ENCODE results near the gene SH3PXD2A. TPM values are rescaled to one million over a fixed set of nuclear protein-coding genes. Genes with fewer than 3 reads are reported as not detected.
A peak's percentile ranks its signal among the peaks of the same experiment; 100 is the strongest.

Gene SH3PXD2A
- total RNA-seq, 2 donors from 2014 or later = 8.7 to 13.7 TPM

DNA sequence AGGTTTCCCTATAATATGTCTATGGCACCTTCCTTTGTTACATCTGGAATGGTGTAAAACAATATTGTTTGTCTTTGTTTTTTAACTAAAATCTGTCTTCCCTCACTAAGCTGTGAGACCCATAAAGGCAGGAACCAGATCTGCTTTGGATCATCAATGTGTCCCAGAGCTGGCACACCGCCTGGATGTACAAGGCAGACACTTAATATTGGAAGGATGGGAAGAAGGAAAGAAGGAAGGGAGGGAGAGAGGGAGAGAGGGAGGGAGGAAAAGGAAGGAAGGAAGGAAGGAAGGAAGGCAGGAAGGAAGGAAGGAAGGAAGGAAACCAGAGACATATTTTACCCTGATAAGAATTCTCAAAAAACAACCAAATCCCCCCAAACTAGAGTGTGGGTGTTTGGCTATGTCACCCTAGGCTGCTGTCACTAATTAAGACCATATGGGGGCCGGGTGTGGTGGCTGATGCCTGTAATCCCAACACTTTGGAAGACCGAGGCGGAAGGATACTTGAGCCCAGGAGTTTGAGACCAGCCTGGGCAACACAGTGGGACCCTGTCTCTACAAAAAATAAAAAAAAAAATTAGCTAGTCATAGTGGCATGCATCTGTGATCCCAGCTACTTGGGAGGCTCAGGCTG lies 59.6 kb downstream of the SH3PXD2A start:
- Mint-ChIP-seq H3K36me3 (no peaks in the 10 kb centered on the region), H3K9me3 (no peaks in the 10 kb centered on the region)
- no peak for ATAC-seq

GRCh38 chr10:103794996-103795395 lies 60.4 kb downstream of the SH3PXD2A start:
- no peaks in the 10 kb centered on the region for H3K9me3 Mint-ChIP-seq
- no peak overlapping the region for H3K27ac Mint-ChIP-seq
- no peak for ATAC-seq
- no peak for DNase-seq (ENCODE audit: low spot score in 2 of 2)
- H3K36me3 Mint-ChIP-seq = no peaks in the 10 kb centered on the region

More for the DNA sequence above, 59.6 kb downstream of the SH3PXD2A start:
- no peak overlapping the region for H3K27ac Mint-ChIP-seq
- DNase-seq (ENCODE audit: low spot score in 2 of 2) = no peak

DNA sequence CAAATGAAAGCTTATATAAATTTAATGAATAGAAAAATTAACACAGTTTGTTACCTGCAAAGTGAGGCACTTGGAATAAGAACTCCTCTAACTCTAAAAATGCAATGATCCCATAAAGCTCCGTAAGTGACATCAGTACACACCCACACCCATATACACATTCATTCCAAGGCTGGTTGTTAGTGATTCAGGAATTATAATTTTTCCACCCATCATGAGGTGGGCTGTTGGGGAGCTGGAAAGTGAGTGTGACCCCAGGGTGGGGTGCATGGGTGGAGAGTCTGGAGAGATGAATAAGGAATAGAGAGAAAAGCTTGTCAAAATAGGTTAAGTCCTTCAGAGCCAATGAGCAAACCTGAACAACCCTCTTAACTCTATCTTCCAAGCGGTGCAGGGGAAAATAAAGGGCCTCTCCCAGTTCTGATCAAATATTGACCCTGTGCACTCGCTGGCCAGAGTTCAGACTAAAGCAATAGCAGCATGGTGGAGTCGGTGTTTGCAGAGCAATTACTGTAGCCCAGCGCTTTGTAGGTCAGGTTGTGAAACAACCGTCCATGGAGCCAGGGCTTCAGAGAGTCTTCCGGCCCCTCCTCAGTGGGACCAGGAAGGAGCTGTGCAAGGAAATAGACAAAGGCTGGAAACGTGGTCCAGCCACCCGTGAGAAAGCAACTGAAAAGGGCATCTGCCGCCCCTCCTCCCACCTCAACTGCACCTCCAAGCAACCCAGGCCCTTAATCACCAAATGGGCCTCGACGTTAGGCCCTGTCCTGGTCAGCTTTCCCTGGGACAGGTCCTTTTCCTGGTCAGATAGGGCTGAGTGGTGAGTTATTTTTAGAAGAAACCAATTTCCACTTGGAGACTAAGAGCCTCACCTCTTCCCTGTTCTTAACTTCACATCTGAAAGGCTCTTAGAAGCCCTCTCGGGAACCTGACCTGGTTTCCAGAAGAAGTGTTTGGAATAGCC lies 61.2 kb downstream of the SH3PXD2A start:
- no peak for DNase-seq (ENCODE audit: low spot score in 2 of 2)
- Mint-ChIP-seq H3K9me3 (no peaks in the 10 kb centered on the region), H3K27ac (no peak overlapping the region), H3K36me3 (no peaks in the 10 kb centered on the region)
- no peak for ATAC-seq

- no peaks in the 10 kb centered on the region for H3K36me3 Mint-ChIP-seq
- no peaks in the 10 kb centered on the region for H3K9me3 Mint-ChIP-seq
- H3K27ac Mint-ChIP-seq = no peak overlapping the region
- ATAC-seq = no peak
- DNase-seq (ENCODE audit: low spot score in 2 of 2) = no peak
Measured at GRCh38 chr10:103793429-103793828, 61.9 kb downstream of the SH3PXD2A start.

- Mint-ChIP-seq H3K27ac (no peak overlapping the region), H3K9me3 (no peaks in the 10 kb centered on the region), H3K36me3 (no peaks in the 10 kb centered on the region)
- no peak for ATAC-seq
- DNase-seq (ENCODE audit: low spot score in 2 of 2) = no peak
Measured at GRCh38 chr10:103792547-103792946, 62.8 kb downstream of the SH3PXD2A start.

DNA sequence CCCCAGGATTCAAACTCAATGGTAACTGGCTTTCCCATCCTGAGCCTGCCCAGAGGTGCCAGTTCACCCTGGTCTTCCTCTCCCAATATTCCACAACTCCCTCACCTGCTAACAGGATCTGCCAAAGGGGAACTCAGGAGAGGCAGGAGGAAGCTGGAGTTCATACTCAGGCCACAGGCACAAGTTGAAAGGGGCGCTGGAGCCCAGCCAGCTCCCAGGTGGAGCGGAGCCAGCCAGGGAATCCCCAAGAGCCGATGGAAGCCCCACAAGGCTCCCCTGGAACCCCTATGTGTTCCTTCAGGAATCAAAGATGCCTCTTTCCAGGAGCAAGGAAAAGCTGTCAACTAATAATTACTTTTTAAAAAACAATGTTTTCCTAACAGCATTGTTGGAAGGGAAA lies 63.5 kb downstream of the SH3PXD2A start:
- ATAC-seq (no peak), DNase-seq (ENCODE audit: low spot score in 2 of 2) (no peak)
- no peak overlapping the region for H3K27ac Mint-ChIP-seq
- no peaks in the 10 kb centered on the region for H3K9me3 Mint-ChIP-seq
- no peaks in the 10 kb centered on the region for H3K36me3 Mint-ChIP-seq

DNA sequence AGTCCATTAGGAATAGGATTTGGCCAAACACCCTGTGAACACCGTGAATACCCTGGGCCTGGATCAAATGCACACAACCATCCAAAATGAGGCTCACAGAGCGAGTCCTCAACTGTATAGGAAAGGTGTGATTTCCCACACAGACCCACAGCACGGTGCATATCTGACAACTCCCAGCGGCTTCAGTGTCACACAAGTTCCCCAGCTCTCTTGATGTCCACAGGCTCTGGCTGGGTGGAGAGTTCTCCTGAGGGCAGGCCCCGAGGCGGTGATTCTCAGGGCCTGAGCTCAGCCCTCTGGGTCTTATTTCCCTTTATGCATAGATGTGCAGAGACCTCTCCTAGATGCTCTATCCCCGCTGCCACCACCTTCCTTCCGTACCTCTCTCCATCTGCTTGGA lies 64.1 kb downstream of the SH3PXD2A start:
- DNase-seq (ENCODE audit: low spot score in 2 of 2) = no peak
- ATAC-seq = no peak
- Mint-ChIP-seq H3K9me3 (no peaks in the 10 kb centered on the region), H3K27ac (no peak overlapping the region), H3K36me3 (no peaks in the 10 kb centered on the region)

- H3K27ac Mint-ChIP-seq = no peak overlapping the region
- no peak for DNase-seq (ENCODE audit: low spot score in 2 of 2)
- no peaks in the 10 kb centered on the region for H3K36me3 Mint-ChIP-seq
- ATAC-seq = no peak
- H3K9me3 Mint-ChIP-seq = no peaks in the 10 kb centered on the region
Measured at GRCh38 chr10:103790580-103790979, 64.8 kb downstream of the SH3PXD2A start.

DNA sequence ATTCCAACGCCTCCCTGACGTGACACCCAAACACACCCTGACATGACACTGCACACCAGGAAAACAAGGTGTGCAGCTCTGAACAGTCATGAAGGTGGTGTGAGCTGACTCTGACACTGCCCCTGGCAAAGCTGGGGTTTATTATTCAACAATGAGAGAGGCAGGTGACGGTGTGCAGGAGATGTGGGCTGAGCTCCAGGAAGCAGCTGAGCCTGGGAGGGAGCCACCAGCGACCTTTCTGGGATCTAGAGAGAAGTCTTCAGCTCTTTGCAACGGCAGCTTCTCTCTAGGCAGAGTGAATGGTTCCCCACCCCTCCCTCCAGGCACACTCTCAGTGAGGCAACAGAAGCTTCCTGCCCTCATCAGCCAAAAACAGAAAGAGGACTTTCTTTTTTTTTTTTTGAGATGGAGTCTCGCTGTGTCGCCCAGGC lies 65.6 kb downstream of the SH3PXD2A start:
- no peak overlapping the region for H3K27ac Mint-ChIP-seq
- ATAC-seq (no peak), DNase-seq (ENCODE audit: low spot score in 2 of 2) (no peak)
- H3K36me3 Mint-ChIP-seq = no peaks in the 10 kb centered on the region
- no peaks in the 10 kb centered on the region for H3K9me3 Mint-ChIP-seq

DNA sequence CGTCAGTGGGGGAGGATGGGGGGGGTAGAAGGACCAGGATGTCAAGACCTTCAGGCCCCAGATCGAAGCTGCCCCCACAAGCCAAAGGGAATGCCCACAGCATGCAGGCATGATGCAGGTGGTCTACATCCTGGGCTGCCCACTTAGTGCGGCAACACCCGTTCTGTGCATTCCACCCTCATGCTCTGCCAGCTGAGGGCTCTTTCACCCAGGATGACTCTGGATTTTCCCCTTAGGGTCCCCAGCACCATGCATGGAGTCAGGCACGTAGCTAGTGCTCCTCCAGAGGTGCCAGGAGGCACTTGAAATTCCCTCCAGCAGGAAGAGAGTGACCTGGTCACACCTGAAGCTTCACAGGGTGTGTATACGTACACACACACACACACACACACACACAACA lies 66.2 kb downstream of the SH3PXD2A start:
- Mint-ChIP-seq H3K27ac (no peak overlapping the region), H3K9me3 (no peaks in the 10 kb centered on the region), H3K36me3 (no peaks in the 10 kb centered on the region)
- ATAC-seq (no peak), DNase-seq (ENCODE audit: low spot score in 2 of 2) (no peak)

DNA sequence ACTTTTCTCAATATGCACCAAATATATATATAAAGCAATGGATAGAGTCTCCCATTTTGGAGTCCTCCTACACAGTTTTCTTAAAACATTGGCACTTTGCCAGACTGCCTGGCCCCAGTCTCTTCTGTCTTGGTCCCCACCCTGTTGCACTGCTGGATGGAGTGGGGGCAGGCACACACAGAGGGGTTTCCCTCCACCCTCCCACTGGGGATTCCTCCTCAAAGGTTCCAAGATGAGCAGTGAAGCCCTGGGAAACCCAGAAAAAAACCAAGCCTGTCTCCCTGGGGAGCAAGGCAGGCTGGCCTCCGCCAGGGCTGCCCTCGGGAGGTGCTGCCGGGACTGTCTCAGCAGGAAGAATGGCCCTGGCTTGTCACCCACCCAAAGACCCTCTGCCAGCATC lies 68.0 kb downstream of the SH3PXD2A start:
- Mint-ChIP-seq H3K9me3 (no peaks in the 10 kb centered on the region), H3K27ac (peak overlapping the region in 1 of 2 donors; percentile 36), H3K36me3 (no peaks in the 10 kb centered on the region)
- DNase-seq (ENCODE audit: low spot score in 2 of 2) (no peak), ATAC-seq (no peak)

DNA sequence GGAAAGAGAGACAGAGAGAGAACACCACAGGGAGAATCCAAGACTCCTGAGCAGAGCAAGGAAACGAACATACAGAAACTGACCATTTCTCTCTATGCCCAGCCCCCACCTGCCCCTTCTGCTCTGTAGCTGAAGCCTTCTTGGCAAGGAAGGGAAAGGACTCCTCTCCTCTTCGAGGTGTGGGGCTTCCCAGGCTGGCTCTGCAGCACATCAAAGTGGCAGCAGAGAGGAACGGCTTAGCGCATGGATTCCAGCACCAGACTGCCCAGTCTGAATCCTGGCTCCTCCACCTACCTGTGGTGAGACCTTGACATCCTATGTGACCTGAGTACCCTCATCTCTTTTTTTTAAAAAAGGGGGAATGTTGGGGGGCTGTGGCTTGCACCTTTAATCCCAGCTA lies 69.4 kb downstream of the SH3PXD2A start:
- Mint-ChIP-seq H3K9me3 (no peaks in the 10 kb centered on the region), H3K27ac (no peak overlapping the region), H3K36me3 (no peaks in the 10 kb centered on the region)
- DNase-seq (ENCODE audit: low spot score in 2 of 2) (no peak), ATAC-seq (no peak)

DNA sequence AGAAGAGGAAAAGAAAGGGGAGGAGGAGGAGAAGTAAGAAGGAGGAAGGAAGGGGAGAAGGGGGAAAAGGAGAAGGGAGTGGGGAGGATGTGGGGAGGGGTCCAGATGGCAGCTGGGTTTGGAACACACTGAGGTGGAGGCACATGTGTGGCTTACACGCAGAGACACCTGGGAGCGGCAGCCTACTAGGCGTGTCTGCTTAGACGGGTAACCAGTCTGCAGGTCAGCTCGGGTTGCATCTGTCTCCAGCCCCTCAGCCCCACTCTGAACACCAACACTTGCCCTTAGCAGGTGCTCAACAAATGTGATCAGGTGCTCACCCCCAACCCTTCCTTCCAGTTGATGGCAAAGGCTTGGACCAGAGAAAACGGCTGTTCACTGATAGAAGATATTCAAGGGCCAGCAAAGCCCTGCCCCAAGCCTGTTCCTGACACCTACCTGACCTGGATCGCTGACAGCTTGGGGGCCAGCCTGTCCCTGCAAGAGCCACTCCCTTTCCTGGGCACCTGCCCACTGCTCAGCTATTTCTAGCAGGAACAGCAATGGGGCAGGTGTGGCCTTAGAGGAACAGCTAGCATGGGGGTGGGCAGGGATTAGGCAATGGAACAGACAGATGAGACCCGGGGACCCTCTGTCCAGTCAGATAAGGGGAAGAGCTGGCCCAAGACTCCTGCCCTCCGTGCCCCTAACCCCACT lies 70.5 kb downstream of the SH3PXD2A start:
- Mint-ChIP-seq H3K27ac (no peak overlapping the region), H3K36me3 (no peaks in the 10 kb centered on the region), H3K9me3 (no peaks in the 10 kb centered on the region)
- DNase-seq (ENCODE audit: low spot score in 2 of 2) = no peak
- ATAC-seq = no peak

DNA sequence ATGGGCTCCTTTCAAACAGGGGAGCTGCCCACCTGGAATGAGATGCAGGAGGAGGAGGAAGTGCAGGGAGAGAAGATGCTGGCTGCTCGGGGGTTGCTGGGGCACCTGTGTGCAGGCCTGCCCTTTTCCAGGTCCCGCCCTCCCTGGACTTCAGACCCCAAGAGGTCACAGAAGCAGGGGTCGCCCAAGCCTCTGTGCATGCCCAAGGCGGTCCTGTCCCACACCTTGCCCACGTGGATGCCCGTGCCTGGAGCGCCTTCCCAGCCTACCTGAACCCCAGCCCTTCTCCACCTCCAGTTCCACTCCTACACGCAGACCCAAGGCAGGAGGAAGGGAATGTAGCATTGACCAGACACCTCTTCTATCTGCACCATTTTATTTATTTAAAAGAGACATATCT lies 71.3 kb downstream of the SH3PXD2A start:
- no peak overlapping the region for H3K27ac Mint-ChIP-seq
- ATAC-seq = no peak
- no peaks in the 10 kb centered on the region for H3K36me3 Mint-ChIP-seq
- no peak for DNase-seq (ENCODE audit: low spot score in 2 of 2)
- no peaks in the 10 kb centered on the region for H3K9me3 Mint-ChIP-seq

GRCh38 chr10:103783681-103784080 lies 71.7 kb downstream of the SH3PXD2A start:
- Mint-ChIP-seq H3K9me3 (no peaks in the 10 kb centered on the region), H3K27ac (no peak overlapping the region), H3K36me3 (no peaks in the 10 kb centered on the region)
- no peak for DNase-seq (ENCODE audit: low spot score in 2 of 2)
- no peak for ATAC-seq

GRCh38 chr10:103781329-103782061 lies 73.9 kb downstream of the SH3PXD2A start:
- no peak overlapping the region for H3K27ac Mint-ChIP-seq
- ATAC-seq (peak; percentile 48 to 77), DNase-seq (ENCODE audit: low spot score in 2 of 2) (no peak)
- no peaks in the 10 kb centered on the region for H3K9me3 Mint-ChIP-seq
- H3K36me3 Mint-ChIP-seq = no peaks in the 10 kb centered on the region

All from activated naive CD4-positive, alpha-beta T cell treated with anti-CD3 and anti-CD28 coated beads, Interleukin-2, amount 50 U/mL, for 72 hours (primary cell).